Upper lobe of left lung (tissue), 6 donors: ENCODE data around the gene ICE2. TPM values are rescaled to one million over a fixed set of nuclear protein-coding genes. Genes with fewer than 3 reads are reported as not detected.

Source experiments
- ATAC-seq, 2 donors: fragments of 200-7000 bp; cut with Tn5 transposase; one replicate each; pipeline ENCODE4 v1.9.1; 2022; ENCODE audit warnings: mild to moderate bottlenecking in 2 of 2, moderate library complexity in 2 of 2; ENCODE audit not compliant: low FRiP score in 2 of 2
- DNase-seq, 2 donors: peaks; one replicate each; pipeline ENCODE4 v3.0.0-alpha.2; 2019 to 2020
- H3K27ac ChIP-seq, 4 donors: fragments of 200-600 bp; sonication (generic); one replicate each; pipeline ENCODE4 v1.5.1; 2016 to 2019
- H3K27me3 ChIP-seq, 4 donors: fragments of 200-600 bp; sonication (generic); one replicate each; pipeline ENCODE4 v1.5.1; 2017 to 2019
- H3K36me3 ChIP-seq, 4 donors: fragments of 200-600 bp; sonication (generic); one replicate each; pipeline ENCODE4 v1.5.1; 2016 to 2019
- H3K4me1 ChIP-seq, 4 donors: fragments of 200-600 bp; sonication (generic); one replicate each; pipeline ENCODE4 v1.5.1; 2018 to 2019
- H3K4me3 ChIP-seq, 4 donors: fragments of 200-600 bp; sonication (generic); one replicate each; pipeline ENCODE4 v1.5.1; 2017 to 2019; ENCODE audit warnings: mild to moderate bottlenecking in 2 of 4, moderate library complexity in 1 of 4
- H3K9me3 ChIP-seq, 4 donors: fragments of 200-600 bp; sonication (generic); one replicate each; pipeline ENCODE4 v1.5.1; 2018 to 2019
- EP300 ChIP-seq, 4 donors: sonication (generic); formaldehyde crosslinking; IDR thresholded peaks; one replicate each; pipeline ENCODE4 v1.5.1; 2017; ENCODE audit warnings: antibody characterized with exemption in 4 of 4, control low read depth in 2 of 4
- POLR2A ChIP-seq, 4 donors: fragments of 450-650 bp; IDR thresholded peaks; one replicate each; pipeline ENCODE4 v1.5.1; 2016 to 2017; ENCODE audit warnings: antibody characterized with exemption in 4 of 4, mild to moderate bottlenecking in 2 of 4
- POLR2AphosphoS5 ChIP-seq, 2 donors: sonication (generic); formaldehyde crosslinking; IDR thresholded peaks; one replicate each; pipeline ENCODE4 v1.5.1; 2017; ENCODE audit warnings: antibody characterized with exemption in 2 of 2
- WGBS, 2 donors: methylation state at CpG; one replicate each; pipeline ENCODE4 v1.1.5; 2017 to 2018; 5-methylcytosine and 5-hydroxymethylcytosine counted together
- total RNA-seq, 6 donors: library from RNA; depleted of rRNA in 4 of 6; stranded (reverse); fragments of >200 nt in 4 of 6; gene quantifications; one replicate each; pipeline versions ENCODE4 v1.1.0 to v1.2.1, GENCODE V29; 2016 to 2021
- TF ChIP-seq, protein P1 (sequence below), 6 experiments: fragments of 450-650 bp in 4 of 6; fragments of 200-600 bp in 2 of 6; sonication (generic) in 2 of 6; IDR thresholded peaks; one replicate each; pipeline ENCODE4 v1.5.1; 2016 to 2019; ENCODE audit warnings: antibody characterized with exemption in 6 of 6
- donor health status: DM: no; HTN: no; CAD: no; lungs with moderate emphysema.
- donor health status: DM: no; HTN: yes; CAD: no; lungs with severe emphysema.

ICE2 gene
- total RNA-seq, 6 donors from 2014 or later, result 15.0 to 40.7 (median 32.8) TPM

DNA sequence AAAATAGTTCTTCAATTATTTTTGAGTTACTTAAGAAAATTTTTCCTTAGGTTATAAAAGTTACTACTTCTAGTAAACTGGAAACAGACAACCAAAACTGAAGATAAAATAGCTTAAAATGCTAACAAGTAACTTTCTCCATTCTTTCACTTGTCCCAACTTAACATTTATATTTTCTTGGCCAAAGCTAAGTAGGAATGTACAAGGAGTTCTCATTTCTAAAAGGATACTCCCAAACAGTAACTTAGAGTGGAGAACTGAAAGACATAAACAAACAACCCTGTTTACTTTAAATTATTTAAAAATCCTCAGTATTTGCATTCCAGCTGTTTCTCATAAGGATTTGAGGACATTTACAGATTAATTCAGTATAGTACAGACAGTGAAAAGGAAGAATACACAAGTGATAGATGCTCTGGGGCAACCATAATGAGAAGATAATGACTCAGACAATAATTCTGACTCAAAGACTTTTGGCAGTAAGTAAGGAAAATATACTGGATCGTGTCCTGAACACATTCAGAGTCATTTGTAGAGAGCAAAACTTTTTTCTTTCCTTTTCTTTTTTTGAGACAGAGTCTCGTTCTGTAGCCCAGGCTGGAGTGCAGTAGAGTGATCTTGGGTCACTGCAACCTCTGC, 52.0 kb downstream of the ICE2 start:
- TF ChIP-seq POLR2A (IDR thresholded peaks at IDR 0.05) (no peak), POLR2AphosphoS5 (IDR thresholded peaks at IDR 0.05) (no peak), EP300 (IDR thresholded peaks at IDR 0.05) (no peak)
- TF ChIP-seq, protein P1, sequence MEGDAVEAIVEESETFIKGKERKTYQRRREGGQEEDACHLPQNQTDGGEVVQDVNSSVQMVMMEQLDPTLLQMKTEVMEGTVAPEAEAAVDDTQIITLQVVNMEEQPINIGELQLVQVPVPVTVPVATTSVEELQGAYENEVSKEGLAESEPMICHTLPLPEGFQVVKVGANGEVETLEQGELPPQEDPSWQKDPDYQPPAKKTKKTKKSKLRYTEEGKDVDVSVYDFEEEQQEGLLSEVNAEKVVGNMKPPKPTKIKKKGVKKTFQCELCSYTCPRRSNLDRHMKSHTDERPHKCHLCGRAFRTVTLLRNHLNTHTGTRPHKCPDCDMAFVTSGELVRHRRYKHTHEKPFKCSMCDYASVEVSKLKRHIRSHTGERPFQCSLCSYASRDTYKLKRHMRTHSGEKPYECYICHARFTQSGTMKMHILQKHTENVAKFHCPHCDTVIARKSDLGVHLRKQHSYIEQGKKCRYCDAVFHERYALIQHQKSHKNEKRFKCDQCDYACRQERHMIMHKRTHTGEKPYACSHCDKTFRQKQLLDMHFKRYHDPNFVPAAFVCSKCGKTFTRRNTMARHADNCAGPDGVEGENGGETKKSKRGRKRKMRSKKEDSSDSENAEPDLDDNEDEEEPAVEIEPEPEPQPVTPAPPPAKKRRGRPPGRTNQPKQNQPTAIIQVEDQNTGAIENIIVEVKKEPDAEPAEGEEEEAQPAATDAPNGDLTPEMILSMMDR (IDR thresholded peaks at IDR 0.05), result no peak
- H3K36me3 ChIP-seq, result peaks cover 0 to 30% (median 4%) of the 10 kb centered on the region in 4 donors
- ATAC-seq (peak in 1 of 2 donors; percentile 90), DNase-seq (no peak)
- no peaks in the 10 kb centered on the region for H3K27me3 ChIP-seq
- 56 to 73% methylated on average over 2 of the region's 2 CpGs for WGBS, 2 donors
- H3K9me3 ChIP-seq, result no peaks in the 10 kb centered on the region
- H3K4me1 ChIP-seq, result peaks cover 7 to 17% (median 10%) of the 10 kb centered on the region in 4 donors
- H3K4me3 ChIP-seq, result no peak overlapping the region
- peak overlapping the region in 3 of 4 donors; percentile 36 to 48 (median 42) for H3K27ac ChIP-seq

- no peak overlapping the region for H3K27ac ChIP-seq
- H3K4me1 ChIP-seq, result peaks cover 7 to 17% (median 10%) of the 10 kb centered on the region in 4 donors
Observed at GRCh38 chr15:60425461-60425860, 53.5 kb downstream of the ICE2 start.

DNA sequence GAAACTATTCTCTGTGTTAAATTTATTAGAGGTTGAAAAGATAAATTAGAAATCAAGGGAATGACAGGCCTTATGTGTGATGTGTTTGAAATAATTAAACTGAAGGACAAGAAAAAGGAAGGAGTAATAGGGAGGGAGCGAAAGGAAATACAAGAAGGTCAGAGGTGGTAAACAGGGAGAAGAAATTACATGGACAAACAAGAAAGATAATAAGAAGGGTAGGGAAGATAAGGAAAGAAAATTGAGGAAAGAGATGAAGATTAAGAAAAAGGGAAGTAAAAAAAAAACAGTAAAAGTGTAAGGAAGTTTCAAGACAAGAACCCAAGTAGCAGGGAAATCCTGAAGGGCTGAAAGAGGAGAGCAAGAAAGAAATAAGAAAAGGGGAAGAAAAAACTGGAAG, 54.9 kb downstream of the ICE2 start:
- Histone ChIP-seq H3K4me1 (peaks cover 7 to 17% (median 10%) of the 10 kb centered on the region in 4 donors), H3K27ac (peak overlapping the region in 1 of 4 donors; percentile 57), H3K27me3 (no peaks in the 10 kb centered on the region), H3K4me3 (no peak overlapping the region), H3K9me3 (no peaks in the 10 kb centered on the region), H3K36me3 (peaks cover 0 to 13% (median 0%) of the 10 kb centered on the region in 4 donors)
- TF ChIP-seq EP300 (IDR thresholded peaks at IDR 0.05) (no peak), POLR2AphosphoS5 (IDR thresholded peaks at IDR 0.05) (no peak), POLR2A (IDR thresholded peaks at IDR 0.05) (no peak)
- TF ChIP-seq, protein P1 (IDR thresholded peaks at IDR 0.05), result no peak
- DNase-seq (no peak), ATAC-seq (no peak)
- 76 to 84% methylated on average over 1 of the region's 1 CpG for WGBS, 2 donors

More at GRCh38 chr15:60425461-60425860, 53.5 kb downstream of the ICE2 start:
- WGBS, 2 donors, result 82 to 83% methylated on average over 2 of the region's 2 CpGs
- peaks cover 0 to 19% (median 0%) of the 10 kb centered on the region in 4 donors for H3K36me3 ChIP-seq
- ATAC-seq (no peak), DNase-seq (no peak)
- no peaks in the 10 kb centered on the region for H3K9me3 ChIP-seq
- H3K4me3 ChIP-seq, result no peak overlapping the region
- TF ChIP-seq POLR2AphosphoS5 (IDR thresholded peaks at IDR 0.05) (no peak), EP300 (IDR thresholded peaks at IDR 0.05) (no peak), POLR2A (IDR thresholded peaks at IDR 0.05) (no peak)
- TF ChIP-seq, protein P1 (IDR thresholded peaks at IDR 0.05), result no peak
- H3K27me3 ChIP-seq, result no peaks in the 10 kb centered on the region

GRCh38 chr15:60423537-60423936, 55.4 kb downstream of the ICE2 start:
- H3K9me3 ChIP-seq, result no peaks in the 10 kb centered on the region
- no peaks in the 10 kb centered on the region for H3K27me3 ChIP-seq
- DNase-seq (peak in 1 of 2 donors; percentile 30), ATAC-seq (peak; percentile 66 to 78)
- no peak overlapping the region for H3K4me3 ChIP-seq
- peaks cover 0 to 10% (median 0%) of the 10 kb centered on the region in 4 donors for H3K36me3 ChIP-seq
- 33 to 38% methylated on average over 2 of the region's 2 CpGs for WGBS, 2 donors
- peaks cover 7 to 17% (median 10%) of the 10 kb centered on the region in 4 donors for H3K4me1 ChIP-seq
- peak overlapping the region in 1 of 4 donors; percentile 57 for H3K27ac ChIP-seq
- TF ChIP-seq POLR2A (IDR thresholded peaks at IDR 0.05) (no peak), POLR2AphosphoS5 (IDR thresholded peaks at IDR 0.05) (no peak), EP300 (IDR thresholded peaks at IDR 0.05) (no peak)
- TF ChIP-seq, protein P1 (IDR thresholded peaks at IDR 0.05), result no peak
